H1 (cell line): ENCODE results near the gene DENND1A. TPM values are rescaled to one million over a fixed set of nuclear protein-coding genes. Genes with fewer than 3 reads are reported as not detected.

Experiments
- CTCF ChIA-PET: fragments of 300-600 bp; sonication (Branson Sonifier 250); formaldehyde crosslinking; loops from one replicate; lab custom pipeline; 2021; ENCODE audit not compliant: partially characterized antibody; lab: Charles Lee
- POLR2A ChIA-PET: fragments of 300-600 bp; sonication (Branson Sonifier 250); formaldehyde crosslinking; loops from one replicate; lab custom pipeline; 2021; ENCODE audit warnings: inconsistent platforms; ENCODE audit not compliant: partially characterized antibody; lab: Charles Lee
- DNase-seq, 2 experiments: peaks; one replicate each; pipeline versions ENCODE4 v3.0.0 to v3.0.0-alpha.2; 2010 to 2022; ENCODE audit warnings: low spot score in 2 of 2, low read depth in 1 of 2, mixed read lengths in 1 of 2
- FAIRE-seq: peaks from 2 replicates; lab custom pipeline; 2011; peaks lifted over from hg19 to GRCh38; lab: Jason Lieb, UNC
- H2AFZ ChIP-seq: 2 replicates; pipeline ENCODE4 v1.8.1; 2012; ENCODE audit warnings: low read length, inconsistent platforms
- H2AK5ac ChIP-seq: 2 replicates; pipeline ENCODE4 v1.6.1; 2013; ENCODE audit warnings: low read depth, low read length
- H2BK120ac ChIP-seq: replicated peaks from 2 replicates; pipeline ENCODE3; 2013; ENCODE audit warnings: low read depth, low read length, inconsistent platforms
- H2BK12ac ChIP-seq: 2 replicates; pipeline ENCODE4 v1.6.1; 2013; ENCODE audit warnings: low read depth, low read length
- H2BK15ac ChIP-seq: 2 replicates; pipeline ENCODE4 v1.6.1; 2013; ENCODE audit warnings: low read length
- H2BK20ac ChIP-seq: 2 replicates; pipeline ENCODE4 v1.6.1; 2013; ENCODE audit warnings: low read length
- H2BK5ac ChIP-seq: 2 replicates; pipeline ENCODE4 v1.6.1; 2013; ENCODE audit warnings: low read depth, low read length
- H3K14ac ChIP-seq: 2 replicates; pipeline ENCODE4 v1.6.1; 2013; ENCODE audit warnings: inconsistent platforms; ENCODE audit not compliant: insufficient read length
- H3K18ac ChIP-seq: 2 replicates; pipeline ENCODE4 v1.6.1; 2013; ENCODE audit warnings: low read length; ENCODE audit errors: extremely low read depth
- H3K23ac ChIP-seq: 2 replicates; pipeline ENCODE4 v1.6.1; 2013; ENCODE audit warnings: inconsistent platforms; ENCODE audit not compliant: insufficient read length
- H3K23me2 ChIP-seq: 2 replicates; pipeline ENCODE4 v1.6.1; 2013; ENCODE audit warnings: low read depth, low read length
- H3K27ac ChIP-seq: 2 replicates; pipeline ENCODE4 v1.6.1; 2011; ENCODE audit warnings: low read depth, low read length, inconsistent platforms
- H3K27me3 ChIP-seq, 4 experiments: replicated peaks in 1 of 4; 1 replicate in 1 of 4; 2 replicates in 3 of 4; pipeline versions ENCODE4 v1.6.1 to v1.8.1; 2011 to 2013; ENCODE audit warnings: low read length in 3 of 4, mild to moderate bottlenecking in 3 of 4, inconsistent platforms in 2 of 4, mixed read lengths in 2 of 4, moderate library complexity in 1 of 4; ENCODE audit not compliant: control insufficient read depth in 3 of 4, insufficient read depth in 3 of 4; ENCODE audit errors: extremely low read depth in 1 of 4
- H3K36me3 ChIP-seq, 4 experiments: 2 replicates each; pipeline versions ENCODE4 v1.6.1 to v1.8.1; 2011 to 2013; ENCODE audit warnings: mild to moderate bottlenecking in 4 of 4, low read length in 3 of 4, moderate library complexity in 2 of 4, control low read depth in 1 of 4, inconsistent platforms in 1 of 4; ENCODE audit not compliant: insufficient read depth in 4 of 4, control insufficient read depth in 2 of 4
- H3K4ac ChIP-seq: replicated peaks from 2 replicates; pipeline ENCODE3; 2013; ENCODE audit warnings: low read length, low read depth, mixed read lengths, inconsistent platforms; ENCODE audit not compliant: insufficient read length
- H3K4me1 ChIP-seq, 4 experiments: replicated peaks in 1 of 4; 1 replicate in 1 of 4; 2 replicates in 3 of 4; pipeline versions ENCODE4 v1.6.1 to v1.8.1; 2011 to 2013; ENCODE audit warnings: low read length in 3 of 4, inconsistent platforms in 2 of 4, mixed read lengths in 1 of 4; ENCODE audit not compliant: insufficient read depth in 4 of 4, control insufficient read depth in 3 of 4
- H3K4me2 ChIP-seq, 2 experiments: 2 replicates each; pipeline versions ENCODE4 v1.6.1 to v1.8.1; 2011 to 2013; ENCODE audit warnings: low read depth in 2 of 2, low read length in 2 of 2, control low read depth in 1 of 2, inconsistent platforms in 1 of 2, mild to moderate bottlenecking in 1 of 2; ENCODE audit not compliant: insufficient read depth in 1 of 2
- H3K4me3 ChIP-seq, 4 experiments: fragments of 200-600, 300-600 bp in 1 of 4; sonication (generic), shearing (Covaris generic), sonication (Bioruptor Twin) in 1 of 4; 2 replicates each; pipeline versions ENCODE4 v1.5.1 to v1.8.1; 2011 to 2016; ENCODE audit warnings: low read length in 4 of 4, low read depth in 3 of 4, control low read depth in 2 of 4, inconsistent platforms in 2 of 4, mild to moderate bottlenecking in 2 of 4, mixed read lengths in 1 of 4, moderate library complexity in 1 of 4; ENCODE audit not compliant: insufficient read depth in 2 of 4; ENCODE audit errors: extremely low read depth in 1 of 4
- H3K56ac ChIP-seq: replicated peaks from 2 replicates; pipeline ENCODE3; 2013; ENCODE audit warnings: low read depth, mild to moderate bottlenecking, mixed read lengths, low read length, inconsistent platforms; ENCODE audit not compliant: insufficient read length
- H3K79me1 ChIP-seq: 2 replicates; pipeline ENCODE4 v1.6.1; 2013; ENCODE audit warnings: low read depth, low read length, control low read depth
- H3K79me2 ChIP-seq, 2 experiments: 2 replicates each; pipeline versions ENCODE4 v1.6.1 to v1.8.1; 2012 to 2013; ENCODE audit warnings: low read length in 2 of 2, mild to moderate bottlenecking in 2 of 2, inconsistent platforms in 1 of 2; ENCODE audit not compliant: insufficient read depth in 2 of 2, control insufficient read depth in 1 of 2
- H3K9ac ChIP-seq, 4 experiments: replicated peaks in 1 of 4; 1 replicate in 1 of 4; 2 replicates in 3 of 4; pipeline versions ENCODE4 v1.6.1 to v1.8.1; 2011 to 2013; ENCODE audit warnings: low read depth in 3 of 4, low read length in 3 of 4, control low read depth in 2 of 4, mild to moderate bottlenecking in 2 of 4, moderate library complexity in 2 of 4, inconsistent platforms in 1 of 4; ENCODE audit errors: extremely low read depth in 1 of 4
- H3K9me3 ChIP-seq, 2 experiments: 2 replicates each; pipeline versions ENCODE4 v1.6.1 to v1.8.1; 2012 to 2013; ENCODE audit warnings: mild to moderate bottlenecking in 2 of 2, moderate library complexity in 2 of 2, control low read depth in 1 of 2, inconsistent platforms in 1 of 2, low read depth in 1 of 2, low read length in 1 of 2, mixed read lengths in 1 of 2; ENCODE audit not compliant: insufficient read depth in 2 of 2
- H4K20me1 ChIP-seq, 2 experiments: replicated peaks in 1 of 2; 2 replicates each; pipeline versions ENCODE3 to v1.8.1; 2011 to 2013; ENCODE audit warnings: inconsistent platforms in 2 of 2, low read length in 2 of 2, mild to moderate bottlenecking in 1 of 2; ENCODE audit not compliant: insufficient read depth in 2 of 2, control insufficient read depth in 1 of 2
- H4K5ac ChIP-seq: 2 replicates; pipeline ENCODE4 v1.6.1; 2013; ENCODE audit warnings: low read length, low read depth, mixed read lengths, inconsistent platforms; ENCODE audit not compliant: insufficient read length
- H4K8ac ChIP-seq: 2 replicates; pipeline ENCODE4 v1.8.0; 2013; ENCODE audit warnings: mild to moderate bottlenecking, moderate library complexity, low read length, inconsistent platforms; ENCODE audit not compliant: insufficient read depth; ENCODE audit errors: extremely low read depth
- H4K91ac ChIP-seq: replicated peaks from 2 replicates; pipeline ENCODE3; 2013; ENCODE audit warnings: low read length, mixed read lengths, inconsistent platforms; ENCODE audit not compliant: insufficient read length
- CREB1 ChIP-seq: IDR thresholded peaks from 2 replicates; pipeline ENCODE4 v1.6.1; 2012; ENCODE audit warnings: inconsistent platforms
- SRF ChIP-seq: IDR thresholded peaks from 2 replicates; pipeline ENCODE4 v1.6.1; 2011; ENCODE audit warnings: mild to moderate bottlenecking, low read depth, low read length, moderate library complexity
- WGBS, 2 experiments: shearing (Covaris generic) in 1 of 2; methylation state at CpG; one replicate each; pipeline versions ENCODE4 v1.1.6 to v1.1.7; 2013 to 2015; ENCODE audit warnings: low lambda C conversion rate in 2 of 2, mixed read lengths in 2 of 2, inconsistent platforms in 1 of 2, low coverage in 1 of 2, missing lambda C conversion rate in 1 of 2; ENCODE audit not compliant: insufficient replicate concordance in 2 of 2, insufficient coverage in 1 of 2, insufficient read length in 1 of 2; ENCODE audit errors: extremely low coverage in 1 of 2, missing lambda C conversion rate in 1 of 2; 5-methylcytosine and 5-hydroxymethylcytosine counted together
- polyA plus RNA-seq, 7 experiments: library from polyadenylated mRNA; depleted of rRNA in 3 of 7; stranded (reverse) in 5 of 7; unstranded in 2 of 7; fragments of >200 nt in 5 of 7; fragments of 200-250 nt in 2 of 7; gene quantifications; 1 replicate in 5 of 7; 2 replicates in 1 of 7; 4 replicates in 1 of 7; pipeline versions ENCODE4 v1.2.1 to v1.2.3, GENCODE V29; 2011 to 2013; ENCODE audit warnings: missing spikeins in 2 of 7, mixed read lengths in 2 of 7
- total RNA-seq: library from RNA; stranded (reverse); fragmentation: NEBNext Ultra II Directional; extraction: Animal tissue kit (Norgen Biotek cat#: 25700); gene quantifications from 2 replicates; pipeline ENCODE4 v1.2.1, GENCODE V29; 2021

The DENND1A gene
- total and polyA plus RNA-seq, 2 of the 8 experiments (the other 6 are each of a cell fraction or from before 2014, with no cell fraction given) = 24.1 to 26.4 TPM

DNA sequence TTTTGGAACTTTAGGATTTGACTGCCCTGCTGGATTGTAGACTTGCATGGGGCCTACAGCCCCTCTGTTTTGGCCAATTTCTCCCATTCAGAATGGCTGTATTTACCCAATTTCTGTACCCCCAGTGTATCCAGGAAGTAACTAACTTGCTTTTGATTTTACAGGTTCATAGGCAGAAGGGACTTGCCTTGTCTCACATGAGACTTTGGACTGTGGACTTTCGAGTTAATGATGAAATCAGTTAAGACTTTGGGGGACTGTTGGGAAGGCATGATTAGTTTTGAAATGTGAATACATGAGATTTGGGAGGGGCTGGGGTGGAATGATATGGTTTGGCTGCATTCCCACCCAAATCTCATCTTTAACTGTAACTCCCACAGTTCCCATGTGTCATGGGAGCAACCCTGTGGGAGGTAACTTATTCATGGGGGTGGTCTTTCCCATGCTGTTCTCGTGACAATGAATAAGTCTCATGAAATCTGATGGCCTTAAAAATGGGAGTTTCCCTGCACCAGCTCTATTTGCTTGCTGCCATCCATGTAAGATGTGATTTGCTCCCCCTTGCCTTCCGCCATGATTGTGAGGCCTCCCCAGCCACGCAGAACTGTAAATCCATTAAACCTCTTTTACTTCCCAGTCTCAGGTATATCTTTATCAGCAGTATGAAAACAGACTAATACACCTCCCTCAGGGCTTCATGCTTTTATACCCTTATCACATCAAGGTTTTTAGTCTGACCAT lies 206.6 kb downstream of the DENND1A start:
- Histone ChIP-seq H3K23me2 (no peaks in the 10 kb centered on the region), H3K27ac (no peak overlapping the region), H3K79me1 (no peaks in the 10 kb centered on the region), H3K4me1 (peaks cover 0 to 5% (median 0%) of the 10 kb centered on the region in 4 experiments; a peak in 1 of 7 replicates), H3K23ac (no peak overlapping the region), H2BK5ac (no peak overlapping the region), H4K91ac (no peak overlapping the region), H2BK20ac (no peak overlapping the region), H3K56ac (no peak overlapping the region), H4K5ac (no peak overlapping the region), H3K18ac (no peak overlapping the region), H3K27me3 (no peaks in the 10 kb centered on the region), H3K4me3 (no peak overlapping the region), H2BK120ac (no peak overlapping the region), H2AFZ (no peak overlapping the region), H3K14ac (no peak overlapping the region), H3K9me3 (peaks cover 20 to 22% of the 10 kb centered on the region in 2 experiments), H2AK5ac (no peak overlapping the region), H3K36me3 (peaks cover 0 to 17% (median 0%) of the 10 kb centered on the region in 4 experiments; a peak in 3 of 8 replicates), H3K79me2 (peaks cover 0 to 2% of the 10 kb centered on the region in 2 experiments; a peak in 1 of 4 replicates), H3K4me2 (no peak overlapping the region), H2BK15ac (no peak overlapping the region), H2BK12ac (no peak overlapping the region), H3K4ac (no peak overlapping the region), H3K9ac (no peak overlapping the region), H4K8ac (no peak overlapping the region), H4K20me1 (no peaks in the 10 kb centered on the region)
- WGBS, 2 experiments = 90% methylated on average over 4 of the region's 4 CpGs; no CpG with 5 or more reads in 1 of the 2 experiments
- DNase-seq (no peak), FAIRE-seq (no peak)
- TF ChIP-seq SRF = no peak
- no peak for TF ChIP-seq CREB1
- CTCF ChIA-PET = interaction anchor here (1.5 kb wide), 1 partner anchor 13 kb away, joined by 3 read pairs; no protein-coding TSS in a partner anchor
- POLR2A ChIA-PET = no interaction called here
